CD8-positive, alpha-beta memory T cell (primary cell): ENCODE data around the gene KCNMA1. TPM values are rescaled to one million over a fixed set of nuclear protein-coding genes. Genes with fewer than 3 reads are reported as not detected.
"Not testable (repeated sequence)": the region's sequence is repeated elsewhere in the genome, so short reads cannot be mapped to it uniquely, and the experiment has no call there.

Experiments
- CTCF ChIA-PET: fragments of 350-600 bp; sonication (Branson Sonifier 250); formaldehyde crosslinking; loops from one replicate; lab custom pipeline; 2021; ENCODE audit warnings: antibody characterized with exemption; lab: Charles Lee
- POLR2A ChIA-PET: fragments of 350-600 bp; sonication (Branson Sonifier 250); formaldehyde crosslinking; loops from one replicate; lab custom pipeline; 2021; ENCODE audit warnings: antibody characterized with exemption; lab: Charles Lee
- DNase-seq, 5 donors: peaks; one replicate each; pipeline versions ENCODE4 v3.0.0 to v3.0.0-alpha.2; 2020 to 2022; ENCODE audit warnings: mixed read lengths in 1 of 5
- H3K27ac ChIP-seq: one replicate; pipeline ENCODE4 v1.7.0; 2013; ENCODE audit warnings: low read depth, mild to moderate bottlenecking, low read length, moderate library complexity
- H3K27me3 ChIP-seq: 2 replicates; pipeline ENCODE4 v1.7.0; 2013; ENCODE audit warnings: low read length, mild to moderate bottlenecking; ENCODE audit not compliant: insufficient read depth, poor library complexity, severe bottlenecking
- H3K36me3 ChIP-seq: 2 replicates; pipeline ENCODE4 v1.7.0; 2013; ENCODE audit warnings: mild to moderate bottlenecking, low read length, moderate library complexity; ENCODE audit not compliant: insufficient read depth
- H3K4me1 ChIP-seq: 2 replicates; pipeline ENCODE4 v1.7.0; 2013; ENCODE audit warnings: mild to moderate bottlenecking, low read length, moderate library complexity; ENCODE audit not compliant: insufficient read depth
- H3K4me3 ChIP-seq: 2 replicates; pipeline ENCODE4 v1.7.0; 2013; ENCODE audit warnings: mild to moderate bottlenecking, low read length
- H3K9me3 ChIP-seq: 2 replicates; pipeline ENCODE4 v1.7.0; 2013; ENCODE audit warnings: mild to moderate bottlenecking, low read length
- H3K27ac Mint-ChIP-seq, 8 donors: one replicate each; pipeline ENCODE4 v1.8.0; 2020 to 2021; ENCODE audit warnings: mixed read lengths in 8 of 8, mild to moderate bottlenecking in 6 of 8, inconsistent platforms in 3 of 8, moderate library complexity in 3 of 8
- H3K27me3 Mint-ChIP-seq, 2 donors: one replicate each; pipeline ENCODE4 v1.8.0; 2020 to 2021; ENCODE audit warnings: mixed read lengths in 2 of 2, mild to moderate bottlenecking in 1 of 2, moderate library complexity in 1 of 2
- H3K36me3 Mint-ChIP-seq, 3 donors: one replicate each; pipeline ENCODE4 v1.8.0; 2020 to 2021; ENCODE audit warnings: mixed read lengths in 3 of 3, inconsistent platforms in 1 of 3, mild to moderate bottlenecking in 1 of 3
- H3K4me1 Mint-ChIP-seq, 3 donors: one replicate each; pipeline ENCODE4 v1.8.0; 2020 to 2021; ENCODE audit warnings: mixed read lengths in 3 of 3, inconsistent platforms in 1 of 3, mild to moderate bottlenecking in 1 of 3
- H3K4me3 Mint-ChIP-seq, 7 donors: one replicate each; pipeline ENCODE4 v1.8.0; 2020 to 2021; ENCODE audit warnings: mixed read lengths in 7 of 7, mild to moderate bottlenecking in 6 of 7, moderate library complexity in 4 of 7, inconsistent platforms in 2 of 7
- H3K9me3 Mint-ChIP-seq, 5 donors: one replicate each; pipeline ENCODE4 v1.8.0; 2020 to 2022; ENCODE audit warnings: mixed read lengths in 5 of 5, mild to moderate bottlenecking in 3 of 5, moderate library complexity in 2 of 5, inconsistent platforms in 1 of 5
- polyA plus RNA-seq: library from polyadenylated mRNA; unstranded; fragments of 300-500 nt; fragmentation: Illumina TruSeq; gene quantifications from one replicate; pipeline ENCODE4 v1.2.3, GENCODE V29; 2021
- total RNA-seq, 2 experiments: library from RNA; stranded (reverse); gene quantifications; one replicate each; pipeline ENCODE4 v1.2.3, GENCODE V29; 2021

KCNMA1 gene
- total and polyA plus RNA-seq, 3 experiments from 2014 or later: 0.20 to 0.31 TPM; not detected in 1

DNA sequence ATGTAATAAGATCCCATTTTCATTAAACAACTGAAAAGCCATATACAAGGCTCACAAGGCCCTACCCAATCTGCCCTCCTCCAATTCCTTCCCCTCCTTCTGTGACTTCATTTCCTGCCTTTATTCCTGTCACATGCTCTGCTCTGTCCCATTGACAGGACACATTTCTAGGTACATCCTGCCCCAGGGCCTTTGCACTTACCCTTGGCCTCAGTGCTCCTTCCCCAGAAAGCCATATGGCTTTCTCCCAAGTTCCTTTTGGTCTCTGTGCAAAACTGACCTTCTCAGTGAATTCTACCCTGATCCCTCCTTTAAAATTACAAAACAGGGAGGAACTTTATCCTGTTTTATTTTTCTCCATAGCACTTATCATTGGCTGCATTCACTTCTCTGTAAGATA, 40.0 kb downstream of the KCNMA1 start:
- DNase-seq: no peak
- Mint-ChIP-seq H3K4me3 (no peak overlapping the region), H3K27me3 (peaks cover 4 to 8% of the 10 kb centered on the region in 2 donors), H3K27ac (no peak overlapping the region), H3K4me1 (peaks cover under 1 to 3% (median under 1%) of the 10 kb centered on the region in 3 donors), H3K9me3 (no peaks in the 10 kb centered on the region), H3K36me3 (no peaks in the 10 kb centered on the region)
- Histone ChIP-seq H3K36me3 (no peaks in the 10 kb centered on the region), H3K9me3 (no peaks in the 10 kb centered on the region), H3K4me1 (no peaks in the 10 kb centered on the region), H3K4me3 (no peak overlapping the region), H3K27me3 (no peaks in the 10 kb centered on the region), H3K27ac (no peak overlapping the region)
- CTCF ChIA-PET: no interaction called here
- POLR2A ChIA-PET: no interaction called here

DNA sequence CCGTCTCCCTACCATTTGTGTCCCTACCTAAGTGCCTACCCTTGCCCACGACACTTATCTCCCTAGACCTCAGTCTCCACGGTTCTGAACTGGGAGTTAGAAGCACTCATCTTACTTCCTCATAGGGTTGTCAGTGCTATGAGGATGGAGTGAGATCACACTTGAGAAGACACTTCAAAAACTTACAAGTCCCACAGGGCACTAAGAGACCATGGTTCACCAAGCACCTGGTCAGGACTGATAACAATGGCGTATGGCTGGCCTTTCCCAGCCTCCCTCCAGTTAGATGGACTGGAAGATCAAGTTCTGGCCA, 43.2 kb downstream of the KCNMA1 start:
- Mint-ChIP-seq H3K4me1 (no peaks in the 10 kb centered on the region), H3K36me3 (no peaks in the 10 kb centered on the region), H3K27ac (no peak overlapping the region), H3K9me3 (no peaks in the 10 kb centered on the region), H3K4me3 (no peak overlapping the region), H3K27me3 (peaks cover 2 to 3% of the 10 kb centered on the region in 2 donors)
- Histone ChIP-seq H3K4me1 (no peaks in the 10 kb centered on the region), H3K36me3 (no peaks in the 10 kb centered on the region), H3K9me3 (no peaks in the 10 kb centered on the region), H3K4me3 (no peak overlapping the region), H3K27ac (no peak overlapping the region), H3K27me3 (no peaks in the 10 kb centered on the region)
- POLR2A ChIA-PET: no interaction called here
- no peak for DNase-seq
- CTCF ChIA-PET: no interaction called here

DNA sequence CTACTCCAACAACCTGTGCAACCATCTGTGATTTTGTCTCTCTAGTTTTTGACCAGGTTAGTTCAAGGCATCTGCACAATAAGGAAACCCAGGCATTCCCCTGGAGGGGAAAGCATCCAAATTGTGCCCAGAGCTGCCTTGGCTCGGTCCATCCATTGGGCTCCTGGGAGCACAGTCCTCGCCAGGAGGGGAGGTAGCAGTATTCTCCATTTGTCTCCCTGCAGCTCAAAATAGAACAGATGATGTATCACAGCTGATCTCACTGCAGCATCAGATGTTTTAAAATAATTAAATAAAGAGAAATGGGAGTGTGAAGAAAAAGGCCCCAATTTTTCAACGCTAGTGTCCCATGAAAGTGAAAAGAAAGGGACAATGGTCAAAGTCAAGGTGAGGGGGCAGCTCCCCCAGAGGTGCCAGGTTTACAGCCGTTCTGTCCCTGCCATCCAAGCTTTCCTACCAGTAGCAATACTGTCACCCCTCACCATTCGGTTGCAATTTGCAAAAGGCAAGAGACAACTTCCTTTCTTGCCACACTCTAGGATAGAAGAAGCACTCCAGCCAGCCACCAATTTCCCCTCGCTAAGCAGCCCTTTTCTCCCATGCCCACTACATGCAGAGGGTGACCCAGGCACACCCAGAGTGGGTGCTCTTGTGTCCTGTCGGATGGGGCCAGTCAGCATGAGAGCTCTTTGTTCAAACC, 43.7 kb downstream of the KCNMA1 start:
- no peak for DNase-seq
- Histone ChIP-seq H3K36me3 (no peaks in the 10 kb centered on the region), H3K27me3 (no peaks in the 10 kb centered on the region), H3K4me1 (no peaks in the 10 kb centered on the region), H3K9me3 (no peaks in the 10 kb centered on the region), H3K27ac (no peak overlapping the region), H3K4me3 (no peak overlapping the region)
- Mint-ChIP-seq H3K36me3 (no peaks in the 10 kb centered on the region), H3K4me1 (no peaks in the 10 kb centered on the region), H3K27ac (no peak overlapping the region), H3K4me3 (no peak overlapping the region), H3K9me3 (no peaks in the 10 kb centered on the region), H3K27me3 (peaks cover 0 to 3% of the 10 kb centered on the region in 2 donors)
- ChIA-PET CTCF (no interaction called here), POLR2A (no interaction called here)

DNA sequence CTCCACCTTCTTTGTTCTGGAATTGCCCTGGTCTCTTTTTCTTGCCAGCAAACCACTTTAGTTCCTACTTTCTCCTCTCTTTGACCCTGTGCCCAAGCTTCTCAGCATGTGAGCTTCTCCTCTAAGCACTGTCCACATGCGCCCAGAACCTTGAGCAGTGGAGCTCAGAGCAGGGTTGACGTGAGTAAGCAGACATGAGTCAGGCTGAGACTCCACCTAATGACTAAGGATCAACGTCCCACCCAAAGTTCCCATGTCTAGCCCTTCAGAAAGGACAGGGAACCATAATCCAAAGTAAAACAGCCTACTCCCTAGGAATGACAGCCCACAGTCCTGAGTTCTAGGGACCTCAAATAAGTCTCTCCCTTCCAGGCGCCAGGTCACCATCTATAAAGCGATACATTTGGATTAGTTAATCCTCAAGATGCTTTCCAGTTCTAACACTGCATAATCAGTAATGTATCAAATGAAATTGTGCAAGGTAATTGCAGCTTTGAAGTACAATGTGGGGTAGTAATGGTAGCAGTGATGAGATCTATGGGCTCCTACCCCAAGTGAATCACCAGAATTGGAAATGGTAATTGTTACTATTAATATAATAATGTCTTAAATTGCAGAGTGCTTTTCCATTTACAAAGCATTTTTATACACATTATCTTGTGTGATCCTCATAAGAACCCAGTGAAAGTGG, 44.5 kb downstream of the KCNMA1 start:
- H3K36me3 ChIP-seq: no peaks in the 10 kb centered on the region
- no peak overlapping the region for H3K4me3 Mint-ChIP-seq
- no peaks in the 10 kb centered on the region for H3K4me1 ChIP-seq
- no peaks in the 10 kb centered on the region for H3K27me3 ChIP-seq
- no peak overlapping the region for H3K27ac Mint-ChIP-seq
- H3K9me3 Mint-ChIP-seq: no peaks in the 10 kb centered on the region
- H3K4me3 ChIP-seq: no peak overlapping the region
- ChIA-PET POLR2A (no interaction called here), CTCF (no interaction called here)
- no peaks in the 10 kb centered on the region for H3K36me3 Mint-ChIP-seq
- DNase-seq: no peak
- H3K27ac ChIP-seq: no peak overlapping the region
- H3K4me1 Mint-ChIP-seq: no peaks in the 10 kb centered on the region
- no peaks in the 10 kb centered on the region for H3K9me3 ChIP-seq
- H3K27me3 Mint-ChIP-seq: peaks cover 0 to 3% of the 10 kb centered on the region in 2 donors

DNA sequence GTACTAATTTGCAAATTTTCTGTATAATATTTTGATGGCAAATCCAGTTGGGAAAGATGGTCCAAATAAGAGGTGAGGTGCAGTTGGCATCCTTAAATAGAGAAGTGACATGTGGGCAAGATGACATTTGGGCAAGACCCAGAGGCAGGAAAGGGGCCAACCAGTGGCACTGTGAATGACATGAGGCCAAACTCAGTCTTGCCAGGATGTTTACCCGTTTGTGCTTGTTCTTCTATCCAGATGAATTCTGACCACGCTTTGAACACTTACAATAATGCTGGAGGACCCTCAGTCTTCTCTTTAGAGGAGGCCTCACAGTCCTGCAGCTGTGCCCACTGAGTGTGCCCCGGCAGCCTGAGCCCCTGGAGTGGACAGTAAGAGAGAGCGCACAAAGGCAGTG, 45.1 kb downstream of the KCNMA1 start:
- Histone ChIP-seq H3K4me1 (no peaks in the 10 kb centered on the region), H3K36me3 (no peaks in the 10 kb centered on the region), H3K4me3 (no peak overlapping the region), H3K27me3 (no peaks in the 10 kb centered on the region), H3K27ac (no peak overlapping the region), H3K9me3 (no peaks in the 10 kb centered on the region)
- no peak for DNase-seq
- ChIA-PET POLR2A (no interaction called here), CTCF (no interaction called here)
- Mint-ChIP-seq H3K9me3 (no peaks in the 10 kb centered on the region), H3K27ac (no peak overlapping the region), H3K4me1 (no peaks in the 10 kb centered on the region), H3K36me3 (no peaks in the 10 kb centered on the region), H3K4me3 (no peak overlapping the region), H3K27me3 (peaks cover 0 to 3% of the 10 kb centered on the region in 2 donors)

DNA sequence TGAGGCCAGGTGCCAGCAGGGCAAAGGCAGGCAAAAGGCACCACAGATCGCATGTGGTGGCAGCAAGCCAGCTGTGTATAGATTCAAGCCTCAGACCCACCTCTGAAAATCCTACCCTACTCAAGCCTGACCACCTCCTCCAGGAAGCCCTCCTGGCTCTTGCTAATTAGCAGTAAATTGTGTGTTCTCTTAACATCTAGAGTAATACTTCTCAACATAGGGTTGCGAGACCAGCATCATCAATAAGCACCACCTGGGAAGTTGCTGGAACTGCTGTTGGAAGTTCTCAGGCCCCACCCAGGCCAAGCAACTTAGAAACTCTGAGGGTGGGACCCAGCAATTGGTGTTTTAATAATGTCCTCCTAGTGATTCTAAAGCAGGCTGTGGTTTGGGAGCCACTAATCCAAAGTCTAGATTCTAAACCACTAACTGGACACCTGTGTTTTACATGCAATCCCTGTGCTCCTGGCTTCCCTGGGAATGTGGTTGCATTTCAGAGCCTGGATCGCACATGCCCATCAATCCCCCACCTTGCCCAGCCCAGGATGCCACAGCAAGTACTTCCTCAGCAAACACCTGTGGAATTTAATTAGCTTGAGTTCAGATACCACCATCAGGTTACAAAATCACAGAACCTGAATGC, 46.2 kb downstream of the KCNMA1 start:
- Mint-ChIP-seq H3K4me1 (no peaks in the 10 kb centered on the region), H3K27me3 (peaks cover 0 to 3% of the 10 kb centered on the region in 2 donors), H3K4me3 (no peak overlapping the region), H3K9me3 (no peaks in the 10 kb centered on the region), H3K36me3 (no peaks in the 10 kb centered on the region), H3K27ac (no peak overlapping the region)
- Histone ChIP-seq H3K36me3 (no peaks in the 10 kb centered on the region), H3K27me3 (no peaks in the 10 kb centered on the region), H3K4me1 (no peaks in the 10 kb centered on the region), H3K9me3 (no peaks in the 10 kb centered on the region), H3K4me3 (no peak overlapping the region), H3K27ac (no peak overlapping the region)
- ChIA-PET CTCF (no interaction called here), POLR2A (no interaction called here)
- DNase-seq: no peak

DNA sequence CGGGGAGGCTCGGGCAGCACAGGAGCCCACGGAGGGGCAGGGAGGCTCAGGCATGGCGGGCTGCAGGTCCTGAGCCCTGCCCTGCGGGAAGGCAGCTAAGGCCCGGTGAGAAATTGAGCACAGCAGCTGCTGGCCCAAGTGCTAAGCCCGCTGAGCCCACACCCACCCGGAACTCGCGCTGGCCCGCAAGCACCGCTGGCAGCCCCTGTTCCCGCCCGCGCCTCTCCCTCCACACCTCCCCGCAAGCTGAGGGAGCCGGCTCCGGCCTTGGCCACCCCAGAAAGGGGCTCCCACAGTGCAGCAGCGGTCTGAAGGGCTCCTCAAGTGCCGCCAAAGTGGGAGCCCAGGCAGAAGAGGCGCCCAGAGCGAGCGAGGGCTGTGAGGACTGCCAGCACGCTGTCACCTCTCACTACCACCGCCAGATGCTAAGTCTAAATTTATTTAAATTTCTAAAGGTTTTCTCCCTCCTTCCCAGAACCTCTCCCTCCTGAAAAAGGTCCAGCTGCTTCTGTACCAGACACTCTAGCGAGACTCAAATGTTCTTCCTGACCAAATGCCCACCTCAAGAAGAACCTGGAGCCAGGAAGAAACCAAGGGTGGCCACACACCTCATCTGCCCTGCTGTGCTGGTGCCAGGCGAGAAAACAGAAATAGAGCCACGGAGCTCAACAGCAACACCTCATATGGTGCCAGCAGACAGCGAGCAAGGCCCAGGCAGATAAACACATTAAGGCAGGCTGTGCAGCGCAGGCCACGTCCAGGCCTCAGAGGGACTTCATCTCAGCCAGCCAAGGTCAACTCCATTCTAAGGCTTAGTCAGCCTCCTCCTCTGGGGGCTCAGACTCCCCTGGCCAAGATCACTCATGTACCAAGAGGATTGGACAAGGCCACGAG, 47.0 kb downstream of the KCNMA1 start:
- Histone ChIP-seq H3K4me3 (no peak overlapping the region), H3K36me3 (no peaks in the 10 kb centered on the region), H3K9me3 (no peaks in the 10 kb centered on the region), H3K27me3 (no peaks in the 10 kb centered on the region), H3K4me1 (no peaks in the 10 kb centered on the region), H3K27ac (no peak overlapping the region)
- CTCF ChIA-PET: no interaction called here
- Mint-ChIP-seq H3K9me3 (no peaks in the 10 kb centered on the region), H3K27me3 (peaks cover 0 to 1% of the 10 kb centered on the region in 2 donors), H3K4me1 (no peaks in the 10 kb centered on the region), H3K27ac (no peak overlapping the region), H3K4me3 (no peak overlapping the region), H3K36me3 (no peaks in the 10 kb centered on the region)
- DNase-seq: no peak
- POLR2A ChIA-PET: no interaction called here

DNA sequence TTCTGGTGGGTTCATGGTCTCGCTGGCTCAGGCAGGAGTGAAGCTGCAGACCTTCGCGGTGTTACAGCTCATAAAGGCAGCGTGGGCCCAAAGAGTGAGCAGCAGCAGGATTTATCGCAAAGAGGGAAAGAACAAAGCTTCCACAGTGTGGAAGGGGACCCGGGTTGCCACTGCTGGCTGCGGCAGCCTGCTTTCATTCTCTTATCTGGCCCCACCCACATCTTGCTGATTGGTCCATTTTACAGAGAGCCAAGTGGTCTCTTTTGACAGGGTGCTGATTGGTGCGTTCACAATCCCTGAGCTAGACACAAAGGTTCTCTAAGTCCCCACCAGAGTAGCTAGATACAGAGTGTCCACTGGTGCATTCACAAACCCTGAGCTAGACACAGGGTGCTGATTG, 47.9 kb downstream of the KCNMA1 start:
- H3K27me3 Mint-ChIP-seq, H3K36me3 Mint-ChIP-seq, H3K9me3 Mint-ChIP-seq, H3K36me3 ChIP-seq, H3K4me3 ChIP-seq, DNase-seq, H3K27me3 ChIP-seq, H3K4me1 ChIP-seq, H3K27ac Mint-ChIP-seq, H3K9me3 ChIP-seq, H3K27ac ChIP-seq, H3K4me3 Mint-ChIP-seq, POLR2A ChIA-PET, CTCF ChIA-PET, H3K4me1 Mint-ChIP-seq: not testable (repeated sequence)
